Measurements from ENCODE around the gene GRM8.

DNA sequence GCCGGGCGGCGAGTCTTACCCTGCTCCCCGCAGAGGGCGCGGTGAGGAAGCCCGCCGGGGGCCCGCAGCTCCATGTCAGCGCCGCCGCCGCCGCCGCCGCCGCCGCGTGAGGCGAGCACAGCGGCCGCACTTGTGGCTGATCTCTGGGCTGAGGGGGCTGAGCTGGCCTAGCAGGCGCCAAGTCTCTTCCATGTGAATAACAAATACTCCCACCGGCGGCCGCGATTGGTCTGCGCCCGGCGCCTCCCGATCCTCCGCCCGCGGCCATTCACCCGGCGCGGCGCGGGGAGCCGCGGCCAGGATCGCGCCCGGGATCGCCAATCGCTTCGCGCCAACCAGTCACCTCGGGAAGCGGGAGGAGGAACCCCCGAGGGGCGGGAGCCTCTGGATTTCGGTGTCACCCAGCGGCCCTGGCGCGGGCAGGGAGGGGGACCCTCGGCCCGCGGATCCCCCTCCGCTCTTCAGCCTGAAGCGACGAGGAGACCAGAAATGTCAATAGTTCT lies at the start of gene GRM8:
- TF ChIP-seq POLR2A (IDR thresholded peaks at IDR 0.05), result no peak
- TF ChIP-seq, protein P1, sequence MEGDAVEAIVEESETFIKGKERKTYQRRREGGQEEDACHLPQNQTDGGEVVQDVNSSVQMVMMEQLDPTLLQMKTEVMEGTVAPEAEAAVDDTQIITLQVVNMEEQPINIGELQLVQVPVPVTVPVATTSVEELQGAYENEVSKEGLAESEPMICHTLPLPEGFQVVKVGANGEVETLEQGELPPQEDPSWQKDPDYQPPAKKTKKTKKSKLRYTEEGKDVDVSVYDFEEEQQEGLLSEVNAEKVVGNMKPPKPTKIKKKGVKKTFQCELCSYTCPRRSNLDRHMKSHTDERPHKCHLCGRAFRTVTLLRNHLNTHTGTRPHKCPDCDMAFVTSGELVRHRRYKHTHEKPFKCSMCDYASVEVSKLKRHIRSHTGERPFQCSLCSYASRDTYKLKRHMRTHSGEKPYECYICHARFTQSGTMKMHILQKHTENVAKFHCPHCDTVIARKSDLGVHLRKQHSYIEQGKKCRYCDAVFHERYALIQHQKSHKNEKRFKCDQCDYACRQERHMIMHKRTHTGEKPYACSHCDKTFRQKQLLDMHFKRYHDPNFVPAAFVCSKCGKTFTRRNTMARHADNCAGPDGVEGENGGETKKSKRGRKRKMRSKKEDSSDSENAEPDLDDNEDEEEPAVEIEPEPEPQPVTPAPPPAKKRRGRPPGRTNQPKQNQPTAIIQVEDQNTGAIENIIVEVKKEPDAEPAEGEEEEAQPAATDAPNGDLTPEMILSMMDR (IDR thresholded peaks at IDR 0.05), result no peak
